HFFc6 (cell line): ENCODE measurements around the gene KNCN. TPM values are rescaled to one million over a fixed set of nuclear protein-coding genes. Genes with fewer than 3 reads are reported as not detected.
A peak's percentile ranks its signal among the peaks of the same experiment; 100 is the strongest.

Experiments
- DNase-seq: peaks from one replicate; pipeline ENCODE4 v3.0.0-alpha.2; 2018
- H3K27ac Mint-ChIP-seq: 2 replicates; pipeline ENCODE4 v1.8.0; 2020; ENCODE audit warnings: mild to moderate bottlenecking, mixed read lengths
- H3K27me3 Mint-ChIP-seq: 2 replicates; pipeline ENCODE4 v1.8.0; 2021; ENCODE audit warnings: mild to moderate bottlenecking, moderate library complexity, mixed read lengths; ENCODE audit not compliant: insufficient read depth
- H3K36me3 Mint-ChIP-seq: 2 replicates; pipeline ENCODE4 v1.8.0; 2021; ENCODE audit warnings: low read depth, mixed read lengths
- H3K4me1 Mint-ChIP-seq: 2 replicates; pipeline ENCODE4 v1.8.0; 2020; ENCODE audit warnings: low read depth, mixed read lengths
- H3K4me3 Mint-ChIP-seq: 2 replicates; pipeline ENCODE4 v1.8.0; 2020; ENCODE audit warnings: mild to moderate bottlenecking, moderate library complexity, mixed read lengths
- H3K9me3 Mint-ChIP-seq: 2 replicates; pipeline ENCODE4 v1.8.0; 2020; ENCODE audit warnings: mild to moderate bottlenecking, mixed read lengths
- total RNA-seq, 6 experiments: library from RNA; stranded (reverse); fragmentation: NEBNext Ultra II Directional; extraction: Animal tissue kit (Norgen Biotek cat#: 25700); gene quantifications; 2 replicates in 1 of 6; 3 replicates in 5 of 6; pipeline ENCODE4 v1.2.3, GENCODE V29; 2021
- TF ChIP-seq, protein P1 (sequence below): fragments of 200-600 bp; sonication (generic); IDR thresholded peaks from 2 replicates; pipeline ENCODE4 v1.5.0; 2021; ENCODE audit warnings: antibody characterized with exemption, mild to moderate bottlenecking

The KNCN gene
- total RNA-seq, 6 experiments from 2014 or later, result not detected

- TF ChIP-seq, protein P1, sequence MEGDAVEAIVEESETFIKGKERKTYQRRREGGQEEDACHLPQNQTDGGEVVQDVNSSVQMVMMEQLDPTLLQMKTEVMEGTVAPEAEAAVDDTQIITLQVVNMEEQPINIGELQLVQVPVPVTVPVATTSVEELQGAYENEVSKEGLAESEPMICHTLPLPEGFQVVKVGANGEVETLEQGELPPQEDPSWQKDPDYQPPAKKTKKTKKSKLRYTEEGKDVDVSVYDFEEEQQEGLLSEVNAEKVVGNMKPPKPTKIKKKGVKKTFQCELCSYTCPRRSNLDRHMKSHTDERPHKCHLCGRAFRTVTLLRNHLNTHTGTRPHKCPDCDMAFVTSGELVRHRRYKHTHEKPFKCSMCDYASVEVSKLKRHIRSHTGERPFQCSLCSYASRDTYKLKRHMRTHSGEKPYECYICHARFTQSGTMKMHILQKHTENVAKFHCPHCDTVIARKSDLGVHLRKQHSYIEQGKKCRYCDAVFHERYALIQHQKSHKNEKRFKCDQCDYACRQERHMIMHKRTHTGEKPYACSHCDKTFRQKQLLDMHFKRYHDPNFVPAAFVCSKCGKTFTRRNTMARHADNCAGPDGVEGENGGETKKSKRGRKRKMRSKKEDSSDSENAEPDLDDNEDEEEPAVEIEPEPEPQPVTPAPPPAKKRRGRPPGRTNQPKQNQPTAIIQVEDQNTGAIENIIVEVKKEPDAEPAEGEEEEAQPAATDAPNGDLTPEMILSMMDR, result no peak
- Mint-ChIP-seq H3K4me3 (no peak overlapping the region), H3K36me3 (peaks cover 6% of the 10 kb centered on the region), H3K27ac (no peak overlapping the region), H3K9me3 (no peaks in the 10 kb centered on the region), H3K27me3 (peaks cover 32% of the 10 kb centered on the region), H3K4me1 (peaks cover 7% of the 10 kb centered on the region; the same call in 1 of the 2 replicates)
- DNase-seq, result no peak
These were observed 2.8 kb upstream of the KNCN start for GRCh38 chr1:46554236-46554596.

- peaks cover 9% of the 10 kb centered on the region; the same call in 1 of the 2 replicates for H3K4me1 Mint-ChIP-seq
- DNase-seq, result no peak
- H3K36me3 Mint-ChIP-seq, result peaks cover 6% of the 10 kb centered on the region
- H3K27me3 Mint-ChIP-seq, result peaks cover 33% of the 10 kb centered on the region
- no peaks in the 10 kb centered on the region for H3K9me3 Mint-ChIP-seq
- TF ChIP-seq, protein P1, result no peak
- no peak overlapping the region for H3K27ac Mint-ChIP-seq
- no peak overlapping the region for H3K4me3 Mint-ChIP-seq
These were observed 2.1 kb upstream of the KNCN start for GRCh38 chr1:46553506-46553905.

DNA sequence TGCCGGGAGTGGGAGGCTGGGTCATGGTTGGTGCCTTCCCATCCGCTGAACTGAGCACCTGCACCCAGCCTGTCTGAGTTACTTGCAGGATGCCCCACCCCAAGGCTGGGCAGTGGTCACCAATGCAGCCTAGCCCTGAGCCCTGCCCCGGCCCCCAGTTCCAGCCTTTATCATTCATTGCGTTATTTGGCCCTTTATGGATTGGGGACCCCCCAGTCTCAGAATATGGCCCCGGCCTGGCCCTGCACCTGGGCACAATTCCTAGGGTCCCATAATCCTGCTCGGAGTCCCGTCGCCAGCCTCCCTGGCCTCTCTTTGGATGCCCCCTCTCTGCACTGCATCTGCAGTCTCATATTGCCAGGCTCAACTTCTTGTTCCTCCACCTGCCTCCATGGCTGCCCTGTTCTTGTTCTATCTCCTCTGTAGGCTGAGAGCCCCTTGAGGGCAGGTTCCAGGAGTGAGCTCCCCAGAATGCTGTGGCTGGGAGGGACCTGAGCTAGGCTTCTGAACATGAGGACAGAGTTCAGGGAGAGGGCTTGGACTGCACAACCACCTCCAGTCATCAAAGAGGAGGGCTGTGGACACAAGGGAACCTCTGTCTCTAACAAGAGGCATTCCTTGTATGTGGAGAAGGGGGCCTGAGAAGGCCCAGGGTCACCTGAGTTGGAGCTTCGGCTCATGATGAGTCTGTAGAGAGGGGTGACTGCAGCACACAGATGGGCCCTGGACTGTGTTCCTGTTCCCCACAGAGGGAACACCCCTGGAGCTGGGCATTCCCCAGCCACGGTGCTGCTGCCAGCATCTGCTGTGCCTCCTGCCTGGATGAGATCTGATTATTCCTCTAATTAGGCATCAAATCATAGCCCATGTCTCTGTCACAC lies 1.1 kb upstream of the KNCN start:
- H3K9me3 Mint-ChIP-seq, result no peaks in the 10 kb centered on the region
- peaks cover 9% of the 10 kb centered on the region; the same call in 1 of the 2 replicates for H3K4me1 Mint-ChIP-seq
- no peak overlapping the region for H3K27ac Mint-ChIP-seq
- no peak for DNase-seq
- peaks cover 33% of the 10 kb centered on the region for H3K27me3 Mint-ChIP-seq
- H3K36me3 Mint-ChIP-seq, result peaks cover 2% of the 10 kb centered on the region
- TF ChIP-seq, protein P1, result no peak
- no peak overlapping the region for H3K4me3 Mint-ChIP-seq

GRCh38 chr1:46550751-46551231 lies 656 bp downstream of the KNCN start:
- Mint-ChIP-seq H3K4me3 (no peak overlapping the region), H3K4me1 (peaks cover 9% of the 10 kb centered on the region; the same call in 1 of the 2 replicates), H3K27me3 (peaks cover 43% of the 10 kb centered on the region), H3K36me3 (no peaks in the 10 kb centered on the region), H3K9me3 (no peaks in the 10 kb centered on the region), H3K27ac (no peak overlapping the region; the same call in 1 of the 2 replicates)
- no peak for DNase-seq
- TF ChIP-seq, protein P1, result no peak

DNA sequence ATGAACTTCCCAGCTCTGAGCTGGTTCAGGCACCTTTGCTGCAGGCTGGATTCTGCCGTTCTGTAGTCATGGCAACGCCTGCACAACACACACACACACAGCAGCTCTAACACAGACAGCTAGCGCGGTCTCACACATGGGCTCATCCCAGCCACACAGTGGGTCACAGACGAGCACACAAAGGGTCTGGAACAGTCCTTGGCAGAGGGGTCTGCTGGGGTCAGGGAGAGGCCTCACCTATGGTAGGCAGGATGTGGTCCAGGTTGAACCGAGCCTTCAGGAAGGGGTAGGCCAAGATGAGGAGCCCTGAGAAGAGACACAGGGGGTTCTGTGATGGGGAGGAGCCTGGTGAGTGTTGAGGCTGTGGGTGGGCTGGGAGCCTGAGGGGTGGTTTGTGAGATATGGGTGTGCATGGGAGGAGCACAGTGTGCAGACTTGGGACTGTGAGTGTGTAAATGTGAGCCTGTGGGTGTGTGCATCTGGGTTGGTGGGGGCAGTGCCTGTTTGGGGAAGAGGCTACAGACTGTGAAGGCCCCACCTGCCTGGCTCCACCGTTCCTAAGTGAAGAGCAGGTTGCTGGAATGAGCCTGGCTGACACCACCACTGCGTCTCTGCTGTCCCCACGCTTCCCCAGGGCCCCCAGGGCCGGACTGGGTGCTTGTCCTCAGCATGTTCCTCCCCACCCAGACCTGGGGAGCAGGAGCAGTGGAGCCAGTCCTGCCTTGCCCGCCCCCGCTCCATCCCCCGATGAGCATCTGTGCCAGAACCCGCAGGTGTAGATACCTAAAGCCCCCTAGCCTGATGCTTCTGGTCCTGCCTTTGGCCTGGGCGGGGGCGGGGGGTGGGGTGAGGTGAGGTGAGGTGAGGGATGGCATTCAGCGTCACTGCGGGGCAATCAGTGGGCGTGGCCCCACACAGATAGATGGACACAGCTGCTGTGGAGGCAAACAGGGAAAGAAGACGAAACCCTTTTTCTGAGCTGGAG lies 1.5 kb downstream of the KNCN start:
- Mint-ChIP-seq H3K27me3 (peaks cover 49% of the 10 kb centered on the region), H3K9me3 (no peaks in the 10 kb centered on the region), H3K4me1 (peaks cover 9% of the 10 kb centered on the region; the same call in 1 of the 2 replicates), H3K4me3 (no peak overlapping the region), H3K27ac (peak overlapping the region; percentile 83), H3K36me3 (no peaks in the 10 kb centered on the region)
- TF ChIP-seq, protein P1, result no peak
- peak; percentile 81 for DNase-seq
